HCT116 (cell line): ENCODE results near the gene PRDM12. TPM values are rescaled to one million over a fixed set of nuclear protein-coding genes. Genes with fewer than 3 reads are reported as not detected.

Experiments
- ATAC-seq: fragments of 200-7000 bp; cut with Tn5 transposase; 2 replicates; pipeline ENCODE4 v1.9.1; 2020; ENCODE audit warnings: mild to moderate bottlenecking, moderate library complexity
- BruUV-seq: library from RNA; stranded (reverse); fragments of 400-500 nt; replicated peaks from 2 replicates; lab custom pipeline; 2021; lab: Mats Ljungman, UMichigan
- CTCF ChIA-PET: fragments of 300-600 bp; sonication (Branson Sonifier 250); formaldehyde crosslinking; loops from one replicate; lab custom pipeline; 2021; ENCODE audit warnings: antibody characterized with exemption; lab: Charles Lee
- POLR2A ChIA-PET: fragments of 300-600, 350-600 bp; sonication (Branson Sonifier 250); formaldehyde crosslinking; loops from one replicate; lab custom pipeline; 2021; ENCODE audit warnings: antibody characterized with exemption; lab: Charles Lee
- RAD21 ChIA-PET, 2 experiments: fragments of 300-600 bp; sonication (Branson Sonifier 250); formaldehyde crosslinking; loops; one replicate each; lab custom pipeline; 2023; ENCODE audit warnings: low total read pairs in 2 of 2; ENCODE audit not compliant: uncharacterized antibody in 2 of 2, unreplicated experiment in 2 of 2, low non-redundant PET in 1 of 2; lab: Charles Lee
- DNase-seq: peaks from one replicate; pipeline ENCODE4 v3.0.0-alpha.2; 2010; ENCODE audit warnings: low read depth, low spot score
- H2AFZ ChIP-seq: fragments of 200-600 bp; shearing (Covaris generic), sonication (generic); 2 replicates; pipeline ENCODE4 v1.6.1; 2017; ENCODE audit warnings: low read depth, mixed run types, mixed read lengths, antibody characterized with exemption, low read length; ENCODE audit not compliant: poor library complexity, severe bottlenecking
- H3K27ac ChIP-seq: 2 replicates; pipeline ENCODE4 v1.5.1; 2012; ENCODE audit warnings: low read depth, low read length
- H3K27me3 ChIP-seq: fragments of 200-600 bp; sonication (generic); 2 replicates; pipeline ENCODE4 v1.6.1; 2016; ENCODE audit warnings: mixed run types, low read length, mixed read lengths; ENCODE audit not compliant: insufficient read depth
- H3K36me3 ChIP-seq, 2 experiments: fragments of 200-500 bp in 1 of 2; fragments of 200-600 bp in 1 of 2; sonication (Bioruptor generic) in 1 of 2; sonication (generic) in 1 of 2; 2 replicates each; pipeline versions ENCODE4 v1.5.1 to v1.6.1; 2014 to 2016; ENCODE audit warnings: low read length in 2 of 2, inconsistent platforms in 1 of 2, mixed read lengths in 1 of 2, mixed run types in 1 of 2; ENCODE audit not compliant: insufficient read depth in 2 of 2, control insufficient read depth in 1 of 2
- H3K4me1 ChIP-seq, 2 experiments: fragments of 200-600 bp in 1 of 2; sonication (generic) in 1 of 2; 2 replicates each; pipeline versions ENCODE4 v1.5.1 to v1.6.1; 2012 to 2017; ENCODE audit warnings: low read length in 2 of 2, inconsistent platforms in 1 of 2, mild to moderate bottlenecking in 1 of 2, mixed read lengths in 1 of 2, mixed run types in 1 of 2, moderate library complexity in 1 of 2; ENCODE audit not compliant: insufficient read depth in 2 of 2, control insufficient read depth in 1 of 2
- H3K4me2 ChIP-seq: fragments of 200-600 bp; sonication (generic); 2 replicates; pipeline ENCODE4 v1.6.1; 2017; ENCODE audit warnings: mixed run types, low read length, mixed read lengths
- H3K4me3 ChIP-seq, 2 experiments: fragments of 200-600 bp in 1 of 2; sonication (generic) in 1 of 2; replicated peaks in 1 of 2; 2 replicates each; pipeline ENCODE4 v1.5.1; 2011 to 2016; ENCODE audit warnings: low read length in 2 of 2, control low read depth in 1 of 2, low read depth in 1 of 2, mild to moderate bottlenecking in 1 of 2, mixed read lengths in 1 of 2, mixed run types in 1 of 2
- H3K79me2 ChIP-seq: fragments of 200-600 bp; sonication (generic); 2 replicates; pipeline ENCODE4 v1.6.1; 2017; ENCODE audit warnings: mild to moderate bottlenecking, mixed run types, low read length, moderate library complexity, mixed read lengths; ENCODE audit not compliant: insufficient read depth
- H3K9ac ChIP-seq: fragments of 200-600 bp; sonication (generic); 2 replicates; pipeline ENCODE4 v1.6.1; 2016; ENCODE audit warnings: low read length, mixed read lengths
- H3K9me2 ChIP-seq: fragments of 200-600 bp; sonication (generic), shearing (Covaris generic); 2 replicates; pipeline ENCODE4 v1.6.1; 2017; ENCODE audit warnings: mixed run types, mild to moderate bottlenecking, moderate library complexity; ENCODE audit not compliant: insufficient read depth
- H3K9me3 ChIP-seq, 2 experiments: fragments of 200-500 bp in 1 of 2; fragments of 200-600 bp in 1 of 2; sonication (Bioruptor generic) in 1 of 2; sonication (generic) in 1 of 2; 2 replicates each; pipeline ENCODE4 v1.6.1; 2014 to 2017; ENCODE audit warnings: low read length in 2 of 2, mixed read lengths in 2 of 2, inconsistent platforms in 1 of 2, low read depth in 1 of 2, mild to moderate bottlenecking in 1 of 2, mixed run types in 1 of 2, moderate library complexity in 1 of 2; ENCODE audit not compliant: control insufficient read depth in 1 of 2, insufficient read depth in 1 of 2
- H4K20me1 ChIP-seq: fragments of 200-600 bp; sonication (generic), shearing (Covaris generic); 2 replicates; pipeline ENCODE4 v1.6.1; 2017; ENCODE audit warnings: mixed run types, mild to moderate bottlenecking, moderate library complexity; ENCODE audit not compliant: insufficient read depth
- ATF3 ChIP-seq: IDR thresholded peaks from 2 replicates; pipeline ENCODE4 v1.6.1; 2012
- CEBPB ChIP-seq: IDR thresholded peaks from 2 replicates; pipeline ENCODE4 v1.6.1; 2012; ENCODE audit warnings: low read depth
- CTCF ChIP-seq, 3 experiments: fragments of 200-600 bp in 1 of 3; sonication (generic) in 1 of 3; IDR thresholded peaks in 2 of 3; conservative IDR thresholded peaks in 1 of 3; 2 replicates each; pipeline ENCODE4 v1.5.1; 2012 to 2017; ENCODE audit warnings: low read depth in 2 of 3, low read length in 2 of 3, antibody characterized with exemption in 1 of 3, borderline replicate concordance in 1 of 3, control low read depth in 1 of 3, mild to moderate bottlenecking in 1 of 3, mixed read lengths in 1 of 3, mixed run types in 1 of 3, moderate library complexity in 1 of 3; ENCODE audit not compliant: insufficient read depth in 1 of 3
- EGR1 ChIP-seq: IDR thresholded peaks from 2 replicates; pipeline ENCODE4 v1.6.1; 2012; ENCODE audit warnings: low read depth
- ELF1 ChIP-seq: IDR thresholded peaks from 2 replicates; pipeline ENCODE4 v1.6.1; 2012; ENCODE audit warnings: low read depth, borderline replicate concordance
- JUND ChIP-seq: IDR thresholded peaks from 2 replicates; pipeline ENCODE4 v1.6.1; 2012
- MAX ChIP-seq: IDR thresholded peaks from 2 replicates; pipeline ENCODE4 v1.6.1; 2012
- POLR2A ChIP-seq: IDR thresholded peaks from 2 replicates; pipeline ENCODE4 v1.7.0; 2011; ENCODE audit warnings: borderline replicate concordance; ENCODE audit not compliant: insufficient read depth, insufficient read length; ENCODE audit errors: extremely low read depth
- POLR2AphosphoS5 ChIP-seq: IDR thresholded peaks from 2 replicates; pipeline ENCODE4 v1.6.1; 2011; ENCODE audit warnings: mild to moderate bottlenecking, low read depth, low read length, moderate library complexity
- SIN3A ChIP-seq: IDR thresholded peaks from 2 replicates; pipeline ENCODE4 v1.6.1; 2012; ENCODE audit warnings: low read depth
- SP1 ChIP-seq: IDR thresholded peaks from 2 replicates; pipeline ENCODE4 v1.6.1; 2012; ENCODE audit warnings: low read depth
- SRF ChIP-seq: IDR thresholded peaks from 2 replicates; pipeline ENCODE4 v1.6.1; 2012; ENCODE audit warnings: low read depth
- ZNF274 ChIP-seq: fragments of 200-500 bp; sonication (Bioruptor generic); IDR thresholded peaks from 2 replicates; pipeline ENCODE4 v1.6.1; 2014; ENCODE audit warnings: mild to moderate bottlenecking, low read depth, low read length, inconsistent platforms
- intact Hi-C: fragments of 100-400 bp; cut with micrococcal nuclease; formaldehyde crosslinking; loops from 2 replicates; pipeline ENCODE4 v1.10.0; 2022
- total RNA-seq: library from RNA; stranded (reverse); gene quantifications from one replicate; pipeline ENCODE4 v1.2.1, GENCODE V29; 2021; ENCODE audit not compliant: unreplicated experiment
- TF ChIP-seq, protein P1 (sequence below): IDR thresholded peaks from 2 replicates; pipeline ENCODE4 v1.6.1; 2011; ENCODE audit warnings: mild to moderate bottlenecking, low read length, moderate library complexity; ENCODE audit not compliant: insufficient replicate concordance; ENCODE audit errors: extremely low read depth
- TF ChIP-seq, protein P2 (sequence below): IDR thresholded peaks from 2 replicates; pipeline ENCODE4 v1.6.1; 2012; ENCODE audit warnings: low read depth

PRDM12 gene
- total RNA-seq, 1 experiment from 2014 or later = 0.54 TPM

- intact Hi-C loops = loop anchor here (5.0 kb wide), 1 partner anchor 146 kb away; no protein-coding TSS in a partner anchor
- BruUV-seq = no TSS peak
- no peak overlapping the region for H2AFZ ChIP-seq
- no peaks in the 10 kb centered on the region for H3K9me2 ChIP-seq
- H3K27me3 ChIP-seq = no peaks in the 10 kb centered on the region
- POLR2A ChIA-PET = no interaction called here
- H3K9me3 ChIP-seq = no peaks in the 10 kb centered on the region
- H3K9ac ChIP-seq = no peak overlapping the region
- RAD21 ChIA-PET = no interaction called here
- TF ChIP-seq SRF = no peak
- no peak for TF ChIP-seq SIN3A
- TF ChIP-seq ATF3 = no peak
- TF ChIP-seq POLR2A = no peak
- no peak for TF ChIP-seq JUND
- TF ChIP-seq SP1 = no peak
- TF ChIP-seq POLR2AphosphoS5 = no peak
- TF ChIP-seq MAX = no peak
- TF ChIP-seq, protein P1, sequence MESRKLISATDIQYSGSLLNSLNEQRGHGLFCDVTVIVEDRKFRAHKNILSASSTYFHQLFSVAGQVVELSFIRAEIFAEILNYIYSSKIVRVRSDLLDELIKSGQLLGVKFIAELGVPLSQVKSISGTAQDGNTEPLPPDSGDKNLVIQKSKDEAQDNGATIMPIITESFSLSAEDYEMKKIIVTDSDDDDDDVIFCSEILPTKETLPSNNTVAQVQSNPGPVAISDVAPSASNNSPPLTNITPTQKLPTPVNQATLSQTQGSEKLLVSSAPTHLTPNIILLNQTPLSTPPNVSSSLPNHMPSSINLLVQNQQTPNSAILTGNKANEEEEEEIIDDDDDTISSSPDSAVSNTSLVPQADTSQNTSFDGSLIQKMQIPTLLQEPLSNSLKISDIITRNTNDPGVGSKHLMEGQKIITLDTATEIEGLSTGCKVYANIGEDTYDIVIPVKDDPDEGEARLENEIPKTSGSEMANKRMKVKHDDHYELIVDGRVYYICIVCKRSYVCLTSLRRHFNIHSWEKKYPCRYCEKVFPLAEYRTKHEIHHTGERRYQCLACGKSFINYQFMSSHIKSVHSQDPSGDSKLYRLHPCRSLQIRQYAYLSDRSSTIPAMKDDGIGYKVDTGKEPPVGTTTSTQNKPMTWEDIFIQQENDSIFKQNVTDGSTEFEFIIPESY = no peak
- no peak for TF ChIP-seq CTCF (IDR thresholded peaks at IDR 0.05 in 2 of 3, conservative IDR thresholded peaks at IDR 0.05 in 1 of 3; ENCODE audit: borderline replicate concordance in 1 of 3, insufficient read depth in 1 of 3, low read depth in 2 of 3, low read length in 2 of 3)
- TF ChIP-seq ELF1 = no peak
- no peak for TF ChIP-seq EGR1
- TF ChIP-seq, protein P2, sequence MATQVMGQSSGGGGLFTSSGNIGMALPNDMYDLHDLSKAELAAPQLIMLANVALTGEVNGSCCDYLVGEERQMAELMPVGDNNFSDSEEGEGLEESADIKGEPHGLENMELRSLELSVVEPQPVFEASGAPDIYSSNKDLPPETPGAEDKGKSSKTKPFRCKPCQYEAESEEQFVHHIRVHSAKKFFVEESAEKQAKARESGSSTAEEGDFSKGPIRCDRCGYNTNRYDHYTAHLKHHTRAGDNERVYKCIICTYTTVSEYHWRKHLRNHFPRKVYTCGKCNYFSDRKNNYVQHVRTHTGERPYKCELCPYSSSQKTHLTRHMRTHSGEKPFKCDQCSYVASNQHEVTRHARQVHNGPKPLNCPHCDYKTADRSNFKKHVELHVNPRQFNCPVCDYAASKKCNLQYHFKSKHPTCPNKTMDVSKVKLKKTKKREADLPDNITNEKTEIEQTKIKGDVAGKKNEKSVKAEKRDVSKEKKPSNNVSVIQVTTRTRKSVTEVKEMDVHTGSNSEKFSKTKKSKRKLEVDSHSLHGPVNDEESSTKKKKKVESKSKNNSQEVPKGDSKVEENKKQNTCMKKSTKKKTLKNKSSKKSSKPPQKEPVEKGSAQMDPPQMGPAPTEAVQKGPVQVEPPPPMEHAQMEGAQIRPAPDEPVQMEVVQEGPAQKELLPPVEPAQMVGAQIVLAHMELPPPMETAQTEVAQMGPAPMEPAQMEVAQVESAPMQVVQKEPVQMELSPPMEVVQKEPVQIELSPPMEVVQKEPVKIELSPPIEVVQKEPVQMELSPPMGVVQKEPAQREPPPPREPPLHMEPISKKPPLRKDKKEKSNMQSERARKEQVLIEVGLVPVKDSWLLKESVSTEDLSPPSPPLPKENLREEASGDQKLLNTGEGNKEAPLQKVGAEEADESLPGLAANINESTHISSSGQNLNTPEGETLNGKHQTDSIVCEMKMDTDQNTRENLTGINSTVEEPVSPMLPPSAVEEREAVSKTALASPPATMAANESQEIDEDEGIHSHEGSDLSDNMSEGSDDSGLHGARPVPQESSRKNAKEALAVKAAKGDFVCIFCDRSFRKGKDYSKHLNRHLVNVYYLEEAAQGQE = no peak
- no peak for TF ChIP-seq CEBPB
- no peak for TF ChIP-seq ZNF274
- H3K27ac ChIP-seq = no peak overlapping the region
- H3K4me1 ChIP-seq = no peaks in the 10 kb centered on the region
- no peaks in the 10 kb centered on the region for H4K20me1 ChIP-seq
- CTCF ChIA-PET = no interaction called here
- H3K36me3 ChIP-seq = peaks cover 43 to 53% of the 10 kb centered on the region in 2 experiments; a peak in 3 of 4 replicates
- H3K4me2 ChIP-seq = no peak overlapping the region
- peaks cover 4% of the 10 kb centered on the region; the same call in 1 of the 2 replicates for H3K79me2 ChIP-seq
- DNase-seq (no peak), ATAC-seq (no peak)
- H3K4me3 ChIP-seq = no peak overlapping the region
Observed at GRCh38 chr9:130627896-130628792, 36.2 kb upstream of the PRDM12 start.
